Measurements from ENCODE around the gene DEGS2. TPM values are rescaled to one million over a fixed set of nuclear protein-coding genes. Genes with fewer than 3 reads are reported as not detected.

DEGS2 gene
- total RNA-seq, 4 donors from 2014 or later = 0.54 to 7.6 (median 3.6) TPM

DNA sequence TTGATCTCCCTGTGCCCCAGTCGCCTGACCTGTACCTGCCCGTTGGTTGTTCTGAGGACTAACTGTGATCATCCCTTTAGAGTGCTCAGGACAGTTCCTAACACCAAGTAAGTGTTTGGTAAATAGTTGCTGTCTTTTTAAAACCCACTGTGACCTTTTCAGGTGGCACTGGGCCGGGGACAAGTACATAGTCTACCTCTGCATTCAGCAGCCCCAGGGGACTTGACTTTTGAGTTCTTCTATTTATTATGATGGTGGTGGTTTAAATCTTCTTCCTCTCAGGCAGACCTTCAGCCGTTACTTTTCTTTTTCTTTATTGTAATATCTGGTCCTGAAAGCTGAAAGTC lies 55.5 kb downstream of the DEGS2 start:
- no peak for TF ChIP-seq POLR2A (IDR thresholded peaks at IDR 0.05)
- TF ChIP-seq, protein P1, sequence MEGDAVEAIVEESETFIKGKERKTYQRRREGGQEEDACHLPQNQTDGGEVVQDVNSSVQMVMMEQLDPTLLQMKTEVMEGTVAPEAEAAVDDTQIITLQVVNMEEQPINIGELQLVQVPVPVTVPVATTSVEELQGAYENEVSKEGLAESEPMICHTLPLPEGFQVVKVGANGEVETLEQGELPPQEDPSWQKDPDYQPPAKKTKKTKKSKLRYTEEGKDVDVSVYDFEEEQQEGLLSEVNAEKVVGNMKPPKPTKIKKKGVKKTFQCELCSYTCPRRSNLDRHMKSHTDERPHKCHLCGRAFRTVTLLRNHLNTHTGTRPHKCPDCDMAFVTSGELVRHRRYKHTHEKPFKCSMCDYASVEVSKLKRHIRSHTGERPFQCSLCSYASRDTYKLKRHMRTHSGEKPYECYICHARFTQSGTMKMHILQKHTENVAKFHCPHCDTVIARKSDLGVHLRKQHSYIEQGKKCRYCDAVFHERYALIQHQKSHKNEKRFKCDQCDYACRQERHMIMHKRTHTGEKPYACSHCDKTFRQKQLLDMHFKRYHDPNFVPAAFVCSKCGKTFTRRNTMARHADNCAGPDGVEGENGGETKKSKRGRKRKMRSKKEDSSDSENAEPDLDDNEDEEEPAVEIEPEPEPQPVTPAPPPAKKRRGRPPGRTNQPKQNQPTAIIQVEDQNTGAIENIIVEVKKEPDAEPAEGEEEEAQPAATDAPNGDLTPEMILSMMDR (IDR thresholded peaks at IDR 0.05) = no peak

DNA sequence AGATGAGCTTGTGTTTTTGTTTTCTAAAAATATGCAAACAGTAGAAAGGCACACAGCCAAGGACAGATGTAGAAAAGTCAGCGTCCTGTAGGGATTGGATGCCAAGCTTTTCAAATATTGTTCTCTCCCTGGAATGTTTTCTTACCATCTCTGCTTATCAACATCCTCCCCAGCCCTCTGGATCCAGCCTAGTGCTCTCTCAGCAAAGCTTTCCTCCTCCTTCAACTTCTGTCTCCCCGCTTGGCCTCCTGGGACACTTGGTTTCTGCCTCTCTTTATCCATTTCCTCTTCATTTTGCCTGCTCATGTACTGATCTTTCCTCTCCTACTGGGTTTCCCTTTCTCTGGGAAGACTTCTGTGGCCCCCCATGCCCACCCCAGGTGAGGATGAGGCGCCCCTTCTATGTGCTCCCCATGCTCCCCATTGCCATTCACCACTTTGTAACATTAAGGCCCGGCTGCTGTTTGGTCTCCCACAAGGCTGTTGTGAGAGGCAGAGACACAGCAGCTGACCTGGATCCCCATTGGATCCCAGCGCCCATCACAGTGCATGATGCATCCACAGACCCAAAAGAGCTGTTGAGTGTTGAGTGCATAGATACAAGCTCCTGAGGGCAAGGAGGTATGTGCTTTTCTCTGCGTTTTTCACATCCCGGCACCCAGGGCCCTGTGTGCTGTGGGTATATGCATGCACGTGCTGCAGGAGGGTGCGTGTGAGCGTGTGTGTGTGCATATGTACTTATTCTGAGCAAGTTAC lies 56.0 kb downstream of the DEGS2 start:
- peak overlapping the region in 2 of 3 donors; percentile 31 to 35 for H3K27ac ChIP-seq
- H3K36me3 ChIP-seq = no peaks in the 10 kb centered on the region
- TF ChIP-seq POLR2A (IDR thresholded peaks at IDR 0.05) = no peak
- TF ChIP-seq, protein P1 (IDR thresholded peaks at IDR 0.05) = no peak
- no peak overlapping the region for H3K4me3 ChIP-seq (replicated peaks in 1 of 3)
- H3K4me1 ChIP-seq = peaks cover 10 to 39% of the 10 kb centered on the region in 2 donors
- WGBS, 2 donors = 81 to 84% methylated on average over 10 of the region's 10 CpGs
- no peaks in the 10 kb centered on the region for H3K9me3 ChIP-seq
- DNase-seq = no peak
- no peaks in the 10 kb centered on the region for H3K27me3 ChIP-seq
- intact Hi-C loops (cut with DNase I) = no loop called here

More for the DNA sequence above, 55.5 kb downstream of the DEGS2 start:
- intact Hi-C loops (cut with DNase I) = no loop called here
- H3K27me3 ChIP-seq = no peaks in the 10 kb centered on the region
- peak overlapping the region in 1 of 3 donors; percentile 35 for H3K27ac ChIP-seq
- peaks cover 10 to 44% of the 10 kb centered on the region in 2 donors for H3K4me1 ChIP-seq
- H3K9me3 ChIP-seq = no peaks in the 10 kb centered on the region
- no peak for DNase-seq
- H3K36me3 ChIP-seq = no peaks in the 10 kb centered on the region
- 66 to 79% methylated on average over 4 of the region's 4 CpGs for WGBS, 2 donors
- H3K4me3 ChIP-seq (replicated peaks in 1 of 3) = no peak overlapping the region

DNA sequence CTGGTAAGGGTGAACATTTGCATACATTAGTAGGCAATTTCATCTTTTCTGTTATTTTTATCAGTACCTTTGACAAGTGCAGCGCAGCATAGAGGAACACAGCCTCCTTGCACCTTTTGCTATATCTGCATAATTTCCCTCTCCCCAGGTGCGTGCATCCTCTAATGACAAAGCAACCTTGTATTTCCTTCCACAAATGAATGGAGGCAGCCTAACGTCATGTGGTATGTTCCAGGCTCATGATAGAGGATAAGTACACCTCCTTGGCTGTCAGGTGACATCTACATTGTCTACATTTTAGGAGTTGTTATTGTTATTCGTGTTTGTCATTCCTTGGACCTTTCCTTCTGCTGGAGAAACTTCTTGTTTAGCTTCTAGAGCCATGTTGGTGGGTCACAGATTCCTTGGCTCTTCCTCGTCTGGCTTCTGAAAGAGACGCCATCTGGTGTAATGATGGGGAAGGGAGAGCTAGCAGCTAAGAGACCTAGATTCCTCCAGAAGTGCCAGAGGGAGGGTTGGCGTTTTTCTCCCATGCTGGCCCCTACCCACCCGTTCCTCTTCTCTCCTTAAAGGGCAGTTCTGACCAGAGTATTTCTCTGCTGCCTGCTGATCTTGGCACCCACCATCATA lies 57.2 kb downstream of the DEGS2 start:
- H3K36me3 ChIP-seq = peaks cover 0 to 2% of the 10 kb centered on the region in 2 donors
- DNase-seq = no peak
- H3K9me3 ChIP-seq = no peaks in the 10 kb centered on the region
- 88 to 91% methylated on average over 8 of the region's 8 CpGs for WGBS, 2 donors
- TF ChIP-seq POLR2A (IDR thresholded peaks at IDR 0.05) = no peak
- TF ChIP-seq, protein P1 (IDR thresholded peaks at IDR 0.05) = no peak
- peaks cover 10 to 34% of the 10 kb centered on the region in 2 donors for H3K4me1 ChIP-seq
- intact Hi-C loops (cut with DNase I) = no loop called here
- no peak overlapping the region for H3K4me3 ChIP-seq (replicated peaks in 1 of 3)
- peak overlapping the region in 2 of 3 donors; percentile 35 to 43 for H3K27ac ChIP-seq
- H3K27me3 ChIP-seq = no peaks in the 10 kb centered on the region

DNA sequence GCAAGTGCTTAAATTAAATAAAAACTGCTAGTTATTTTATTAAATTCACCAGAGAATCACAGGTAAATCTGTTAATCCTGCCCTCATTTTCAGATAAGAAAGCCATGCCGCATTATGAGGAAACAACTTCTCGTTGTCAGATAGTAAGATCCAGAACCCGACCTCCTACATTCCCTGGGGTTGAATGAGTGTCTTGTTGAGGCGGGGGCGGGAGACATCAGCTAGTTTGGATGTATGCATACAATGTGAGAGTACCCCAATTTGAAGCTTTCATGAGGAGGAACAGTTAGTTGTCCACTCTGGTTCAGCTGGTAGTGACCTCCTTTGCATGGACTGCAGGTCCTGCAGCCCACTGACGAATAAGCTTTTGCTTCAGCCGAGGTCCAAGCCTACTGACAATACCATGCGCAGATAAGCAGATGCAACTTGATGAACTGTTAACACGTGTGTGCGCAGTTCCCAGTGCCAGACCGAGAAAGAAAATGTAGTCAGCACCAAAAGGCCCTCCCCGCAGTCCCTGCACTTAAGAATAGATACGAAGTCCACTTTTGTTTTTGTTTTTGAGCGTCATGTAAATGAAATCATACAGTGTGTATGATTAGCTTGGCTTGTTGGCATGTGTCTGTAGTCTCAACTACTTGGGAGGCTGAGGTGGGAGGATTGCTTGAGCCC lies 59.3 kb downstream of the DEGS2 start:
- intact Hi-C loops (cut with DNase I) = no loop called here

More for the DNA sequence above, 59.3 kb downstream of the DEGS2 start:
- no peaks in the 10 kb centered on the region for H3K27me3 ChIP-seq
- no peak overlapping the region for H3K4me3 ChIP-seq (replicated peaks in 1 of 3)
- no peak overlapping the region for H3K27ac ChIP-seq
- peaks cover 0 to 2% of the 10 kb centered on the region in 2 donors for H3K36me3 ChIP-seq
- TF ChIP-seq, protein P1 (IDR thresholded peaks at IDR 0.05) = no peak
- no peak for TF ChIP-seq POLR2A (IDR thresholded peaks at IDR 0.05)
- H3K9me3 ChIP-seq = no peaks in the 10 kb centered on the region
- no peak for DNase-seq
- WGBS, 2 donors = 93 to 98% methylated on average over 14 of the region's 14 CpGs
- H3K4me1 ChIP-seq = peaks cover 7 to 24% of the 10 kb centered on the region in 2 donors

Data from thyroid gland (tissue), 4 donors.